ENCODE data around the gene MRTFA. TPM values are rescaled to one million over a fixed set of nuclear protein-coding genes. Genes with fewer than 3 reads are reported as not detected.

The MRTFA gene
- total RNA-seq, 1 experiment from 2014 or later: 44.7 TPM

GRCh38 chr22:40567626-40568328, 68.7 kb downstream of the MRTFA start:
- no peaks in the 10 kb centered on the region for H3K9me3 ChIP-seq (ENCODE audit: insufficient read depth, low read depth)
- H3K4me2 ChIP-seq: peak overlapping the region; percentile 5
- H3K27ac ChIP-seq: peak overlapping the region; percentile 44
- H2AFZ ChIP-seq: no peak overlapping the region
- intact Hi-C loops (cut with micrococcal nuclease; ENCODE audit: unreplicated experiment): loop anchor here (1.0 kb wide), 1 partner anchor 69 kb away; the partner anchor contains the start of gene MRTFA
- no peaks in the 10 kb centered on the region for H3K27me3 ChIP-seq (ENCODE audit: insufficient read depth, low read depth)
- DNase-seq: no peak
- no peaks in the 10 kb centered on the region for H3K36me3 ChIP-seq (ENCODE audit: low read depth)
- H3K4me3 ChIP-seq: no peak overlapping the region
- no TSS peak for BruUV-seq (replicated peaks)
- ChIA-PET POLR2A (ENCODE audit: unreplicated experiment) (interaction anchor here (0.5 kb wide), 1 partner anchor 1116 kb away, joined by 7 read pairs; no protein-coding TSS in a partner anchor), CTCF (no interaction called here)
- no peaks in the 10 kb centered on the region for H3K9me2 ChIP-seq (ENCODE audit: insufficient read depth)
- TF ChIP-seq CTCF (conservative IDR thresholded peaks at IDR 0.05) (no peak), EZH2 (IDR thresholded peaks at IDR 0.05; ENCODE audit: low read depth) (no peak)
- H4K20me1 ChIP-seq (ENCODE audit: insufficient read depth): peaks cover 9% of the 10 kb centered on the region; the same call in 1 of the 2 replicates
- peaks cover 27% of the 10 kb centered on the region for H3K4me1 ChIP-seq (replicated peaks; ENCODE audit: insufficient read depth)
- peaks cover 22% of the 10 kb centered on the region for H3F3A ChIP-seq (ENCODE audit: insufficient read depth, low read depth)
- peaks cover 61% of the 10 kb centered on the region for H3K79me2 ChIP-seq (ENCODE audit: low read depth)

- Histone ChIP-seq H3K9me2 (ENCODE audit: insufficient read depth) (no peaks in the 10 kb centered on the region), H3K9me3 (ENCODE audit: insufficient read depth, low read depth) (no peaks in the 10 kb centered on the region), H3K27ac (peak overlapping the region; percentile 44), H3K4me2 (peak overlapping the region; percentile 5; the same call in 1 of the 2 replicates), H3K4me3 (no peak overlapping the region), H3K27me3 (ENCODE audit: insufficient read depth, low read depth) (no peaks in the 10 kb centered on the region), H2AFZ (no peak overlapping the region), H3F3A (ENCODE audit: insufficient read depth, low read depth) (peaks cover 22% of the 10 kb centered on the region), H4K20me1 (ENCODE audit: insufficient read depth) (peaks cover 9% of the 10 kb centered on the region; the same call in 1 of the 2 replicates), H3K79me2 (ENCODE audit: low read depth) (peaks cover 60% of the 10 kb centered on the region), H3K4me1 (replicated peaks; ENCODE audit: insufficient read depth) (peaks cover 27% of the 10 kb centered on the region), H3K36me3 (ENCODE audit: low read depth) (no peaks in the 10 kb centered on the region)
- ChIA-PET CTCF (no interaction called here), POLR2A (ENCODE audit: unreplicated experiment) (no interaction called here)
- DNase-seq: peak in 1 of 2 experiments; percentile 66
- intact Hi-C loops (cut with micrococcal nuclease; ENCODE audit: unreplicated experiment): loop anchor here (1.0 kb wide), 1 partner anchor 69 kb away; the partner anchor contains the start of gene MRTFA
- BruUV-seq (replicated peaks): no TSS peak
- TF ChIP-seq EZH2 (IDR thresholded peaks at IDR 0.05; ENCODE audit: low read depth) (no peak), CTCF (conservative IDR thresholded peaks at IDR 0.05) (no peak)
These were observed 69.4 kb downstream of the MRTFA start for GRCh38 chr22:40567106-40567505.

GRCh38 chr22:40560994-40561515, 75.5 kb downstream of the MRTFA start:
- CTCF ChIA-PET: no interaction called here

More at GRCh38 chr22:40560994-40561515, 75.5 kb downstream of the MRTFA start:
- Histone ChIP-seq H3K79me2 (ENCODE audit: low read depth) (peaks cover 53% of the 10 kb centered on the region), H3K9me3 (ENCODE audit: insufficient read depth, low read depth) (no peaks in the 10 kb centered on the region), H3K27me3 (ENCODE audit: insufficient read depth, low read depth) (no peaks in the 10 kb centered on the region), H2AFZ (no peak overlapping the region), H3K27ac (no peak overlapping the region), H4K20me1 (ENCODE audit: insufficient read depth) (peaks cover 9% of the 10 kb centered on the region; the same call in 1 of the 2 replicates), H3F3A (ENCODE audit: insufficient read depth, low read depth) (no peaks in the 10 kb centered on the region; the same call in 1 of the 2 replicates), H3K36me3 (ENCODE audit: low read depth) (no peaks in the 10 kb centered on the region), H3K4me1 (replicated peaks; ENCODE audit: insufficient read depth) (no peaks in the 10 kb centered on the region), H3K4me2 (no peak overlapping the region), H3K4me3 (no peak overlapping the region), H3K9me2 (ENCODE audit: insufficient read depth) (no peaks in the 10 kb centered on the region)
- no peak for DNase-seq
- intact Hi-C loops (cut with micrococcal nuclease; ENCODE audit: unreplicated experiment): no loop called here
- POLR2A ChIA-PET (ENCODE audit: unreplicated experiment): interaction anchor here (0.7 kb wide), 1 partner anchor 34 kb away, joined by 3 read pairs; no protein-coding TSS in a partner anchor
- BruUV-seq (replicated peaks): no TSS peak
- TF ChIP-seq CTCF (conservative IDR thresholded peaks at IDR 0.05) (no peak), EZH2 (IDR thresholded peaks at IDR 0.05; ENCODE audit: low read depth) (no peak)

All from PC-9 (cell line).